ENCODE data around the gene CPB1.

Gene CPB1

DNA sequence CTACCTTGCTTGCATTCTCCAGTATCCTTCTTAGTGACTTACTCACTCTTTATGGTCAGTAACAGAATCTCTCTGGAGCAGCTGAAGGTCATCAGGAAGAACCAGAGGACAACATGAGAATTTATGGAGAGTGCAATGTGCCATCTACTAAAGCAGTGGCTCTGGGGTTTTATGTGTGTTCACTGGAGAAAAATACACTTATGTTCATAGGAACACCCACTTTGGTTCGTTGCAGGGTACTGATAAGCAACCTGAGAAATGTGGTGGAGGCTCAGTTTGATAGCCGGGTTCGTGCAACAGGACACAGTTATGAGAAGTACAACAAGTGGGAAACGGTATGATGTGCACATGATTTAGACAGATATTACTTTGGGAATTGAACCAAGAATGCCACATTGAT, 12.8 kb downstream of the CPB1 start:
- no peak overlapping the region for H3K4me3 ChIP-seq (ENCODE audit: low read depth, low read length)
- no peak for DNase-seq (ENCODE audit: low read depth)

DNA sequence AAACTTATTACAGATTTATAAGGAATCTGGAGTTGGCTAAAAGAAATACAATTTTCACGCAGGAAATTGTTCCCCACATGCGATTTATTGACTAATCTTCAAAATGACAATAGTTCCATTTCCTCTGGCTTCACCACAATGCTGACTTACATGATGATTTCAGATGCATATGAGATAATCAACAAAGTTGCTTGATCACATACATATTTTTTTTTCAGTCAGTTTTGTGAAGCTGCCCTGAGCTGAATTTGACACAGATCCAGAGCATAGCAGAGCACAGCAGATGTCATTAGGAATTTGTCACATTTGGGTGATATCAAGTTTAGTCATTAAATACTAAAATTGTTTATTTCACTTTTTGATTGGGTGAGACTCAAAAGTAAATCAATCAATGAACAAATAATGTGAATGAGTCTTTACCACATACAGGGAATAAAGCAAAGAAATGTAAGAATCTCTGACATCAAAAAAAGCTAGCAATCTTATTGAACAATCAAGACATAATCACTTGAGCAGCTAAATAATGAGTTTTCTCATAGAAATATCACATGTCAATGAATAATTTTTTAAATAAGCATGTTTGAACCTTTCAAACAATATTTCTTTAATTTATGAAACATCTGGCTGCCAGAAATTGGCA, 18.3 kb downstream of the CPB1 start:
- no peak overlapping the region for H3K4me3 ChIP-seq (ENCODE audit: low read depth, low read length)
- TF ChIP-seq POLR2A (IDR thresholded peaks at IDR 0.05; ENCODE audit: extremely low read depth, insufficient read length) (no peak), MYC (IDR thresholded peaks at IDR 0.05; ENCODE audit: low read depth, low read length) (no peak)
- TF ChIP-seq, protein P1, sequence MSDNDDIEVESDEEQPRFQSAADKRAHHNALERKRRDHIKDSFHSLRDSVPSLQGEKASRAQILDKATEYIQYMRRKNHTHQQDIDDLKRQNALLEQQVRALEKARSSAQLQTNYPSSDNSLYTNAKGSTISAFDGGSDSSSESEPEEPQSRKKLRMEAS (IDR thresholded peaks at IDR 0.05; ENCODE audit: low read depth, low read length): no peak
- TF ChIP-seq, protein P2, sequence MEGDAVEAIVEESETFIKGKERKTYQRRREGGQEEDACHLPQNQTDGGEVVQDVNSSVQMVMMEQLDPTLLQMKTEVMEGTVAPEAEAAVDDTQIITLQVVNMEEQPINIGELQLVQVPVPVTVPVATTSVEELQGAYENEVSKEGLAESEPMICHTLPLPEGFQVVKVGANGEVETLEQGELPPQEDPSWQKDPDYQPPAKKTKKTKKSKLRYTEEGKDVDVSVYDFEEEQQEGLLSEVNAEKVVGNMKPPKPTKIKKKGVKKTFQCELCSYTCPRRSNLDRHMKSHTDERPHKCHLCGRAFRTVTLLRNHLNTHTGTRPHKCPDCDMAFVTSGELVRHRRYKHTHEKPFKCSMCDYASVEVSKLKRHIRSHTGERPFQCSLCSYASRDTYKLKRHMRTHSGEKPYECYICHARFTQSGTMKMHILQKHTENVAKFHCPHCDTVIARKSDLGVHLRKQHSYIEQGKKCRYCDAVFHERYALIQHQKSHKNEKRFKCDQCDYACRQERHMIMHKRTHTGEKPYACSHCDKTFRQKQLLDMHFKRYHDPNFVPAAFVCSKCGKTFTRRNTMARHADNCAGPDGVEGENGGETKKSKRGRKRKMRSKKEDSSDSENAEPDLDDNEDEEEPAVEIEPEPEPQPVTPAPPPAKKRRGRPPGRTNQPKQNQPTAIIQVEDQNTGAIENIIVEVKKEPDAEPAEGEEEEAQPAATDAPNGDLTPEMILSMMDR (IDR thresholded peaks at IDR 0.05; ENCODE audit: low read depth, low read length): no peak
- no peak for DNase-seq (ENCODE audit: low read depth)

More for the DNA sequence above, 12.8 kb downstream of the CPB1 start:
- TF ChIP-seq POLR2A (IDR thresholded peaks at IDR 0.05; ENCODE audit: extremely low read depth, insufficient read length) (no peak), MYC (IDR thresholded peaks at IDR 0.05; ENCODE audit: low read depth, low read length) (no peak)
- TF ChIP-seq, protein P2 (IDR thresholded peaks at IDR 0.05; ENCODE audit: low read depth, low read length): no peak
- TF ChIP-seq, protein P1 (IDR thresholded peaks at IDR 0.05; ENCODE audit: low read depth, low read length): no peak

DNA sequence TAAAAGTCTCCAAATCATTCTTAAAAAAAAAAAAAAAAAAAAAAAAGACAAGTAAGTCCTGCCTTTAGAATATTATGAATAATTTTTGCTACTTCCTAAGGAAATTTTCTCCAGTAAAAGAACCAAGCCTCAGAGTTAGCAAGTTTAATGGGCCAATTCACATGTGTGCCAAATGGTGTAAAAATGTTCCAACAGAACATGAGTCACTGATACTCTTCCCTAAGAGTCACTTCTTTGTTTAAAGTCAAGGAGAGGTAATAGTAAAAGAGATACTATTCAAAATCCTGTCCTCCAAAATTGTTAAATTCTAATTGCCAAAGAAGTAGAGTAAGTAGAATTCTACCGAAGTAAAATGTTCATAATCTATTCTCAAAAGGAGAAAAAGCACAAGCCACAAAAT, 19.7 kb downstream of the CPB1 start:
- H3K4me3 ChIP-seq (ENCODE audit: low read depth, low read length): no peak overlapping the region
- TF ChIP-seq MYC (IDR thresholded peaks at IDR 0.05; ENCODE audit: low read depth, low read length): no peak
- TF ChIP-seq, protein P2 (IDR thresholded peaks at IDR 0.05; ENCODE audit: low read depth, low read length): no peak
- TF ChIP-seq, protein P1 (IDR thresholded peaks at IDR 0.05; ENCODE audit: low read depth, low read length): no peak
- no peak for TF ChIP-seq POLR2A (IDR thresholded peaks at IDR 0.05; ENCODE audit: extremely low read depth, insufficient read length)
- DNase-seq (ENCODE audit: low read depth): no peak

DNA sequence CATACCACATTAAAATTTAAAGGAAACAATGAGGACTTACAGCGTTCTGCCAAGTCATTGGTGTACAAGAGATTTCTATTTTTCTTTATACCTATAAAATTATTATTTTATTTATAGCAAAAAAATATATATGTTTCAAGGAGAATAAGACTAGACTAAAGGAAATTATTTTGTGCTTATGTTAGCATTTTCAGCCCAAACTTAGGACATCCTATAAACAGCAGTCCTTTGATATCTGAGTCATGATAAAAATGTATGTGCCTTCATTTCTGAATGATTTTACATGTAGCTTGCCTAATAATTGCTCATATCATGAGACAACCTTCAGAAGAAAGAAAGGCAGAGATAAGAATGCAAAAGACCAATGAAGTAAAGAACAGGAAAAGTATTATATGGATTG, 20.8 kb downstream of the CPB1 start:
- no peak for DNase-seq (ENCODE audit: low read depth)
- no peak overlapping the region for H3K4me3 ChIP-seq (ENCODE audit: low read depth, low read length)
- no peak for TF ChIP-seq MYC (IDR thresholded peaks at IDR 0.05; ENCODE audit: low read depth, low read length)
- TF ChIP-seq, protein P1 (IDR thresholded peaks at IDR 0.05; ENCODE audit: low read depth, low read length): no peak
- TF ChIP-seq, protein P2 (IDR thresholded peaks at IDR 0.05; ENCODE audit: low read depth, low read length): no peak
- no peak for TF ChIP-seq POLR2A (IDR thresholded peaks at IDR 0.05; ENCODE audit: extremely low read depth, insufficient read length)

DNA sequence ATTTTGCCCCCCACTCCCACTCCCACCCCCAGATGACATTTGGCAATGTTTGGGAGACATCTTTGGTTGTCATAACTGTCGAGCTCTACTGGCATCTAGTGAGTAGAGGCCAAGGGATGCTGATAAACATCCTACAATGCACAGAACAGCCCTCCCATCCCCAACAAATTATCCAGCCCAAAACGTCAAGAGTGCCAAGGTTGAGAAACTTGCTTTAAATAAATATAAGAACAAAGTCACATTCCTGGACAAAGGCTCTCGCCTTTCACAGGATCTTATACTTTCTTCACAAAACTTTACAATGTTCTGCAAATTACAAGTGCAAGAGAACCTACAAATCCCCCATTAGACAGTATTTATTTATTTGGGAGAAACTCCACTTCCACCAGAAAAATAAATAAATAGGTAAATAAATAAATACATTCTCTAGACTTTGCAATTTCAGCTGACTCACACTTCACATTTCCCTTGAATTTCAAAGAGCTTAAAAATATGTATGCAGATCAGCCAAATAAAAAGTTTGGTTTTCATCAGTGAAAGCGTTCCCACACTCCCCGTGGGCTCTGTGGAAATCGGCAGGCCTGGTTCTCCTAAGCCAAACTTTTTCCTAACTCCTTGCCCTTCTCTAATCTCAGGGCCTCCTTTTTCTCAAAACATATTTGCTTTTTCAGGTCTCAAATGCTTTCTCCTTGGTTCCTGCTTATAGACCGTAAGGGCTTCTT, 24.8 kb downstream of the CPB1 start:
- DNase-seq (ENCODE audit: low read depth): no peak
- TF ChIP-seq, protein P2 (IDR thresholded peaks at IDR 0.05; ENCODE audit: low read depth, low read length): no peak
- TF ChIP-seq, protein P1 (IDR thresholded peaks at IDR 0.05; ENCODE audit: low read depth, low read length): no peak
- TF ChIP-seq MYC (IDR thresholded peaks at IDR 0.05; ENCODE audit: low read depth, low read length) (no peak), POLR2A (IDR thresholded peaks at IDR 0.05; ENCODE audit: extremely low read depth, insufficient read length) (no peak)

More for the DNA sequence above, 24.8 kb downstream of the CPB1 start:
- no peak overlapping the region for H3K4me3 ChIP-seq (ENCODE audit: low read depth, low read length)
